NCI-H2107 (cell line): ENCODE measurements around the gene VPS50.
"Not testable (repeated sequence)": the region's sequence is repeated elsewhere in the genome, so short reads cannot be mapped to it uniquely, and the experiment has no call there.

ENCODE experiments used
- DNase-seq: peaks from one replicate; lab custom pipeline; 2025; lab: John Stamatoyannopoulos, UW

Gene VPS50

GRCh38 chr7:93242106-93242505, 9.9 kb downstream of the VPS50 start:
- no peak for DNase-seq

GRCh38 chr7:93245525-93246432, 13.6 kb downstream of the VPS50 start:
- DNase-seq, result no peak

- no peak for DNase-seq
Measured at GRCh38 chr7:93249491-93250148, 17.5 kb downstream of the VPS50 start.

GRCh38 chr7:93258661-93259060, 26.5 kb downstream of the VPS50 start:
- no peak for DNase-seq

GRCh38 chr7:93262535-93262934, 30.4 kb downstream of the VPS50 start:
- DNase-seq, result no peak

GRCh38 chr7:93265220-93265619, 33.1 kb downstream of the VPS50 start:
- DNase-seq, result no peak

GRCh38 chr7:93279541-93279940, 47.4 kb downstream of the VPS50 start:
- no peak for DNase-seq

GRCh38 chr7:93284908-93285307, 52.7 kb downstream of the VPS50 start:
- DNase-seq, result no peak

- DNase-seq, result no peak
Measured at GRCh38 chr7:93293229-93293628, 61.1 kb downstream of the VPS50 start.

- no peak for DNase-seq
Measured at GRCh38 chr7:93298206-93298605, 66.0 kb downstream of the VPS50 start.

GRCh38 chr7:93298671-93299070, 66.5 kb downstream of the VPS50 start:
- no peak for DNase-seq

GRCh38 chr7:93301736-93302135, 69.6 kb downstream of the VPS50 start:
- DNase-seq, result no peak

- no peak for DNase-seq
Measured at GRCh38 chr7:93307131-93307660, 75.0 kb downstream of the VPS50 start.

GRCh38 chr7:93307943-93308342, 75.8 kb downstream of the VPS50 start:
- DNase-seq, result no peak

GRCh38 chr7:93310346-93310745, 78.2 kb downstream of the VPS50 start:
- no peak for DNase-seq

GRCh38 chr7:93314449-93314848, 82.3 kb downstream of the VPS50 start:
- DNase-seq, result no peak

GRCh38 chr7:93315896-93316295, 83.7 kb downstream of the VPS50 start:
- DNase-seq, result no peak

GRCh38 chr7:93316730-93317129, 84.6 kb downstream of the VPS50 start:
- no peak for DNase-seq

- no peak for DNase-seq
Measured at GRCh38 chr7:93320887-93321286, 88.7 kb downstream of the VPS50 start.

GRCh38 chr7:93326291-93326690, 94.1 kb downstream of the VPS50 start:
- not testable (repeated sequence) for DNase-seq

GRCh38 chr7:93327006-93327633, 95.0 kb downstream of the VPS50 start:
- DNase-seq, result no peak

GRCh38 chr7:93331706-93332105, 99.5 kb downstream of the VPS50 start:
- no peak for DNase-seq

GRCh38 chr7:93332172-93332571, 100.0 kb downstream of the VPS50 start:
- DNase-seq, result no peak
